Dedifferentiated amniotic fluid mesenchymal stem cell (primary cell): ENCODE results near the gene SUPT7L.

Source experiments
- DNase-seq: peaks from one replicate; pipeline ENCODE4 v3.0.0-alpha.2; 2016; ENCODE audit errors: extremely low spot score

Gene SUPT7L, protein sequence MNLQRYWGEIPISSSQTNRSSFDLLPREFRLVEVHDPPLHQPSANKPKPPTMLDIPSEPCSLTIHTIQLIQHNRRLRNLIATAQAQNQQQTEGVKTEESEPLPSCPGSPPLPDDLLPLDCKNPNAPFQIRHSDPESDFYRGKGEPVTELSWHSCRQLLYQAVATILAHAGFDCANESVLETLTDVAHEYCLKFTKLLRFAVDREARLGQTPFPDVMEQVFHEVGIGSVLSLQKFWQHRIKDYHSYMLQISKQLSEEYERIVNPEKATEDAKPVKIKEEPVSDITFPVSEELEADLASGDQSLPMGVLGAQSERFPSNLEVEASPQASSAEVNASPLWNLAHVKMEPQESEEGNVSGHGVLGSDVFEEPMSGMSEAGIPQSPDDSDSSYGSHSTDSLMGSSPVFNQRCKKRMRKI

DNA sequence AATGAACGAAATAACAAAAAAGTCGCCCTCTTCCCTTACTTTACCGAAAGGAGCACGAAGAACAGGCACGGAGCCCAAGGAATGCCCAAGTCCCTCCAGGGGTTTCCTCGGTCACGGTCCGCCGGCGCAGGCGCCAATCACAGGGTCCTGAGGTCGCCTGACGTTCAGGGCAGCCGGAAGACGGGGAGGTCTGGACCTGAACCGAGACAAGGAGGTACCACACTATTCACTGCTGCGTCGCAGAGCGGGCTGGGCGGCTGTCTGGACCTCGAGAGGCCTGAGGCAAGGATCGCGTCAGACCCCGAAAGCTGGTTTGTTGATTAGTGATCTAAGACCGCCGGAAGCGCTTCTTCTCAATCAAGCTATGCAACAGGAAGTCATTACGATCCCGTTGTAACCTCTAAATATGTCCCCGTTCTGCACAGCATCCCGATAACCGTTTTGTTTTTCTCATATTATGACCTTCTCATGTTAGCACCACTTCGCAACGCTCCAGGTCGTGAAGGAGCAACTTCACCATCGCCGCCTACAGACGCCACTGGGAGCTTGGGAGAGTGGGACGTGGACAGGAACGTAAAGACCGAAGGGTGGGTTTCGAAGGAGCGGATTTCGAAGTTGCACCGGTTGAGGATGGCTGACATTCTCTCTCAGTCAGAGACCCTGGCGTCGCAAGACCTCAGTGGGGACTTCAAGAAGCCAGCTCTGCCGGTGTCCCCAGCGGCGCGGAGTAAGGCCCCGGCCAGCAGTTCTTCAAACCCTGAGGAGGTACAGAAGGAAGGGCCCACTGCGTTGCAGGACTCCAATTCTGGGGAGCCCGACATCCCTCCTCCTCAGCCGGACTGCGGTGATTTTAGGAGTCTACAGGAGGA lies at the start of gene SUPT7L, which contains the start of gene SLC4A1AP:
TSS of gene SUPT7L (minus strand) at position 330 of the 869 bp plus-strand sequence. CDS start 1,422 bp downstream, outside the sequence.
TSS of gene SLC4A1AP (plus strand) at position 605 of the 869 bp plus-strand sequence. CDS start at position 631, 26 bp downstream.
- DNase-seq: peak; percentile 86

DNA sequence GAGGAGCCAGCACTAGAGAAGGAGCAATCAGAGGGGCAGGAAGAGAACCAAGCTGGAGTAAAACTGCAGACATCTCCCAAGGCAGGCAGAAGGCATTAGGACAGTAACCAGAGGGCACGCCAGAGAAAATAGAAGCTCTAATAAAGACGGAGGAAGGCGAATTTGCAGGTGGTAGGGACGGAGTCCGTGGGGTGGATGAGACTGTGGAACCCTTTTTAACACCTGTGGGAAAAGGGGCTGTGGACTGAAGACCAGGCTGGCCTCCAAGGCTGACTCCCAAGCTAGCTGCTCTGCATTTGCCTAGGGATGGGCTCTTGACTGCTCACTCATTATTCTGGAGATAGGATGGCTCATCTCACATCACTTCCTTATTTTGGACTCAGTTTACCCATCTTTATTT lies 49.8 kb upstream of the SUPT7L start:
- DNase-seq: no peak

DNA sequence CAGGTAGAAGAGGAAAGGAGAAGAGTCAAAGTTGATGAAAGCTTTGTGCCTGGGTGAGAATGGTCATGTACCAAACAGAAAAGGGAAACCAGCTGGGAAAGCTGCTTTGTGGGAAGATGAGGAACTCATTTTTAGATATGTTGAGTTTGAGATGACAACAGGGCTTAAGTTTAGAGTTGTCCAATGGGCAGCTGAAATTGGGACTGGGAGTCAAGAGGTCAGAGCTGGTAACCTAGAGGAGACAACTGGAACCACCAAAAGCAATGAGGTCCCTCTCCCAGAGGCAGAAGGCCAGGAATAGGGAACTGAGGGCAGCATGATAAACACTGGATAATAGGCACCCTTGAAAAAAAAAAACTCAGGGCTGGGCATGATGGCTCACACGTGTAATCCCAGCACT lies 49.1 kb upstream of the SUPT7L start:
- no peak for DNase-seq

DNA sequence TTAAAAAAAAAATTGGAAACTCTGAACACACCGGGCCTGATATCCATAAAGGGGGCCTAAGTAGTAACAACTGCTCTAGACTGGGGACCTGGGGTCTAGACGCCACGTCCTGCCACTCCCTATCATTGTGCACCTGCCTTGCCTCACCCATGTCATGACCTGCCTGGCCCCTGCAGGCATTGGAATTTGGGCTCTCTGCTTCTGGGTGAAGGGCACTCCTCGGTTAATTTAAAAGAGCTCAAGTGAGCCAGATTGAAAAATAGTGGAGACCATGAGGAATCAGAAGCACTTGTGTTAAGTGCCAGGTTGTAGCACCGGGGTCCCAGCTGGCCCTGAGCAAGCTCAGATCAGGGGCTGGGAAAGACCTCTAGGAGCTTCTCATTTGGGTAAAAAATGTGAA lies 48.4 kb upstream of the SUPT7L start:
- DNase-seq: no peak

DNA sequence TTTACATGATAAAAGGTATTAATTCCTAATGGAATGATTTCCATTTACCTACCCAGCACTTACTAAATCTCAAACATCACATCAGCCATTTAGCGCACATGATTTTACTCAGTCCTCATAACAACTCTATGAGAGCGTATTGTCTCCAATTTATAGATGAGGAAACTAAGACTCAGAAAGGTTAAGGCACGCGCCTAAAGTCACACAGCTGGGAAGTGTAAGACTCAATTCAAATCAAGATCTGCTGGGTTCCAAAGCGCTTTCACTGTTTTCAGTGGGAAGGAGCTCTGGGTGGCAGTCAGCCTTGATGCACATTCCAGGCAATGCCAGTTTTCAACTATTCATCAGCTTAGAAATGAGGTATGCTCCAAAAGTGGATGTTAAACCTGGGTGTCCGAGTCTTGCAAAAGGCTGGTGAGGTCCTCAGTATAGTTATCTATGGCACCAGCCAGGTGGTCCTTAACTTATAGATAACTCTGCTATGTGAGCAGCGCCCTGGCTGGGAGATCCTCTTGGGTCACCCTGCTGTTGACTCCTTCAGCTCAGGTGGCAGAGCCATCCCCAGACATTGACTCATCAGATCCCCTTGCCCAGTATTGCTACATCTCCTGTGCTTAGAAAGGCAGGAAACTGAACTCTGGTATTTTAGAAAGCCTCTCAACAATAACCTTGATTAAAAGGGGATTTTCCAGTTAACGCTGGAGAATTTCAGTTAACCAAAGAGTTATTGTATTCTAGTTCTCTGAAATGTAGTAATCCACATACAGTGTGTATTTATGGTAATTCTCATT lies 47.4 kb upstream of the SUPT7L start:
- no peak for DNase-seq

DNA sequence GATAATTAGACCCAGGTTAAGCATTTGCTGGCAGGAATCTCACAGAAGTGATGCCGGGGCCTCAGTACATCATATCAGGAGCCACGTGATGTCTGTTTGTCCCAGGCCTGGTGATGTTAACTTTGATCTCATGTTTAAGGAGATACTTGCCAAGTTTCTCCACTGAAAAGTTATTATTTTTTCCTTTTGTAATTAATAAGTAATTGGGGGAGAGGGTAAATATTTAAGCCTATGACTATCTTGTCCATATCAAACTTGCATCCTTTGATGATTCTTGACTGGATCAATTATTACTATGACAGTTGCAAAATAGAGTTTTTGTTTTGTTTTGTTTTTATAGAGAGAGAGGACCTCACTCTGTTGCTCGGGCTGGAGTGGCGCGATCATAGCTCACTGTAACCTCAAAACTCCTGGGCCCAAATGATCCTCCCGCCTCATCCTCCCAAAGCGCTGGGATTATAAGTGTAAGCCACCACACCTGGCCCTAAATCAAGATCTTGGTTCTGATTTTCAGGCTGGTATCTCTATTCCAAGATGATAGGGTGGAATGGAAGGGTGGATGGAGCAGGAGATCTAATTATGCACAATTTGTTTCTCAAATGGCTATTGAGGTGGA lies 46.7 kb upstream of the SUPT7L start:
- DNase-seq: no peak

DNA sequence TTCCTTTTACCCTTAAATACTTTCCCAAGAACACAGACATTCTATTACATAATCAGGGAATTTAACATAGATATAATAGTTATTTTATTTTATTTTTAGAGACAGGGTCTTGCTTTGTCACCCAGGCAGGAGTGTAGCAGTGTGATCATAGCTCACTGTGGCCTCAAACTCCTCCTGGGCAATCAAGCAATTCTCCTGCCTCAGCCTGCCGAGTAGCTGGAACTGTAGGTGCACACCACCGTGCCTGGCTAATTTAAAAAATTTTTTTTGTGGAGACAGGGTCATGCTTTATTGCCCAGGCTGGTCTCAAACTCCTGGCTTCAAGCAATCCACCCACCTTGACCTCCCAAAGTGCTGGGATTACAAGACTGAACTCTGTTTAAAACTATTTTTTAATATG lies 45.9 kb upstream of the SUPT7L start:
- no peak for DNase-seq

DNA sequence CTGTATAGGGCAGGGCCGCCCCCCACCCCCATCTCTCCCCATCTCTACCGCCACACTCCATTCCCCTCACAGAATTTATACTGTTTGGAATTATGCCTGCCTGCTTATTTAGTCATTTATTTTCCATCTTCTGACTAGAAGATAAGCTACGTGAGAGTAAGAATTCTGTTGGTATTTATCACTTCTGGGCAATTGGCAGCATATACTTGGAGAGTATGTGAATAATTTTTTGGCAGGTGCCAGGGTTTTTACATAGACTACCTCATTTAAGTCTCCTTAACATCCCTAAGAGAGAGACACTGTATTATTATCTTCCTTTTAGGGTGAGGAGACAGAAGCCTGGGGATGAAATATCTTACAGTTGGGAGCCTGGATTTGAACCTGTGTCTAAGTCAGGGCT lies 45.3 kb upstream of the SUPT7L start:
- no peak for DNase-seq

DNA sequence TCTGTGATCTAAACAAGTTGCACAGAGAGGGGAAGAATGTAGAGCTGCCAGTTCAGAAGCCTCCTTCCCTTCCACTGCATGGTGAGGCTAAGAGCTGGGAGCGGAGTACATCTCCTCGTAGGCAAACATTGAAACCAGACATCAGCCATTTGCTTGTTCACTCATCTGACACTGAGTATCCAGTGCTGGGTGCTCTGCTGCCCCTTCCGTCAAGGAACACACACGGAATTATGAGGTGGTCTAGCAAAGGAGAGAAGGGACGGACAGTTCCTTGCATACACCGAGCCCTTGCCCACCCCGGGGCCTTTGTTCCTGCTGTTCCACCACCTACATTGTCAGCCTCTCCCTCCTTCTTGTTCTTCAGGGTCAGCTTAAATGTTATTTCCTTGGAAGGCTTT lies 44.8 kb upstream of the SUPT7L start:
- DNase-seq: no peak

DNA sequence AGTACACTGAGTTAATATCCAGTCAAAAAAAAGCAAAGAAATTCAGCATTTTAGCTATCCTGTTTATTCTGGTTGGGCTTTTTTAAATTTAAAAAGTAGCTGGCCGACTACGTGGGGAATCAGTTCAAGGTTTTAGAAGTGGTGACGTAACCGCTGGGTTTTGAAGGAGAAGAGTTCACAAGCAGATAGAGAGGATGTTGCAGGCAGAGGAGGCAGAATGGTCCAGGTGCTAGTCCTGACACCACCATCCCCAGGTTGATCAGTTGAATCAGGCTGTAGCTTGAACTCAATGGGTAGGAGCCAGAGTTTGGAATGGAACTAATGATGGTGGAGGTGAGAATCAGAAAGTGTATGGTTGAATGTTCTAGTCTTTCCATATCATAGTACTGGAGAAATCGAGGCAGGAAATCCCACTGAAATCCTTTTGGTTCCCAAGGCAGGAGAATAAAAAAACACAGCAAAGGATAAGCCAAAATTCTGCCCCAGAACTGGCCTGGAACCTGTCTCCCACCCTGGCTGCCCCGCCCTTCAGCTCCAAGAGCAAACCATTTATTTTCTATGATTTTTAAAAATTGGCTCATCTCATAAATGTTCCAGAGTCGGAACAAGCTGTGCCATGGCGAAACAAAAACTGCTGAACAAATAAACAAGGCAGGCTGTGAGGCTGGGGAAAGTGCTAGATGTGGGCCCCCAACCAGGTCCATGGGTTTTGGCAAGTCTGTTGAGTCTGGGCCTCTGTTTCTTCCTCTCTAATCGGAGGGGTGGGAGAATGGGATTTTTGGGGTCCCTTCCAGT lies 44.2 kb upstream of the SUPT7L start:
- DNase-seq: no peak

DNA sequence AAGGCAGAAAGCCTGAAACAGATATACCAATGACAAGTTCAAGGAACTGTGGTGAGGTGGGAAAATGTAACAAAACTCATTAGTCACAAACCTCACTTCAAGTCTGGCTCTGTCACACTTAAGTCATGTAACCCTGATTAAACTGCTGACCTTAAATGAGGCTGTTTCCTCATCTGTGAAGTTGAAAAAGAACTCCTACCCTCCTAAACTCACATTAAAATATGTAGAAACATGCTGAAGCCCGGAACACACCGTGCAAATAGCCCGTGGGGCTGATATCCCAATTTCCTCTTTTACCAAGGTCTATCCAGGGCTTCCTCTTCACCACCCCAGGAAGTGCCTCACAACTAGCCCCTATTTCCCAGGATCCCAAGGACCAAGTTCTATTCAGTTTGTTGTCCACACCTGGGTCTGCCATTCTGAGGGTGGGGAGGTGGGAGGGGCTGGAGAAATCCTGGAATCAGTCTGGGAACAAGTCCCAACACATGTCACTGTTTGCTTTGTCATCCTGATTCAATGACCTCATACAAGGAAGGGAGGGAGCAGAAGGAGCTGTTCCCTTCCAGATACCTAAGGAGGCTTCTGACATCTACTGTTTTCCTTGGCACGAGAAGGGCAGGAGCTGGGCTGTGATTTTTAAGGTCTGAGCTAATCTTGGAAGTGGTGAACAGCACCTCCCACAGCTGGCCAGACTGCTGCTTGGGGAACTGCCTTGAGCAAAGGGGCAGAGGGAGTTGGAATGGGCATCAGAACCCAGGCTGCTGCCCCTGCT lies 42.6 kb upstream of the SUPT7L start:
- peak; percentile 94 for DNase-seq

DNA sequence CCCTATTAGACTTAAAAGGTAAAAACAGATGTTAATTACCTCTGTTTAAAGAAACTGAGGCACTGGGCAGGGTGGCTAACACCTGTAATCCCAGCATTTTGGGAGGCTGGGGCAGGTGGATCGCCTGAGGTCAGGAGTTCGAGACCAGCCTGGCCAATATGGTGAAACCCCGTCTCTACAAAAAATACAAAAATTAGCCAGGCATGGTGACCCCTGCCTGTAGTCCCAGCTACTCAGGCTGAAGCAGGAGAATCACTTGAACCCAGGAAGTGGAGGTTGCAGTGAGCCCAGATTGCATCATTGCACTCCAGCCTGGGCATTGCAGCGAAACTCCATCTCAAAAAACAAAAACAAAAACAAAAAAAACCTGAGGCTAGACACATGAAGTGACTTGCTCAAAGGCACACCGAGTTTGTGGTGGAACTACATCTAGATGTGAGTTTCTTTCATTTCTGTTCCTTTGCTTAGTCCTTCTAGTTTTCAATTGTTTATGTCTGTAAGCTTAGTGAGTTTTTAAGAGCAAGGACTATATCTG lies 41.0 kb upstream of the SUPT7L start:
- DNase-seq: no peak

DNA sequence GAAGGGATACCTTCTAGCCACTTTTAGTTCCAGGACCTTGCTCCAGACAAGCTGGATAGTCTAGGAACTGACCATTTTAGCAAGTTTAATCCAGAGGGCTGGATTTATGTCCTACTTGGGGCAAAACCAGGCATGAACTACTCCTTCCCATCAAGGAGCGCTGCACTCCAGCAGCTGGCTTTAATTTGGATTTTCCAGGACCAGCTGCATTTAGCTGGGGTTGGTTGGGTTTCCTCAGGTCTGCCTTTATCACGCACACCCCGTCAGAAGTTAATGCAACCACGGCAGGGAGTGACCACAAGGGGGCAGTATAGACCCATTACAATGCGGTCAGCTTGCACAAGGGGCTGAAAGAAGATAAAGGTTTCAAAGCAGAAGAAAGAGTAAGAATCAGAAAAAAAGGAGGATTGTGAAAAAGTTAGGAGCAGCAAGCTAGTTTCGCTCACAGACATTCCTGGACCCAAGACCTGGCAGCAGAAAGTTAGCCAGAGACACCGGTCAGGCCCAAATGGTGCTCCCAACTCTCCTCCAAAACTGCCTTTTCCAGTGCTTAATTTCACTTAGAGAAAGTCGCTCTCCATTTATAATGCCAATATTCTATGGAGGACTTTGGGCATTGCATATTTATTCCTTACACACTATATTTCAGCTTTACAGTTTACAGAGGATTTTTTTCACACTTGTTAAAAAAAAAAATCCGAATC lies 40.4 kb upstream of the SUPT7L start:
- peak; percentile 97 for DNase-seq

DNA sequence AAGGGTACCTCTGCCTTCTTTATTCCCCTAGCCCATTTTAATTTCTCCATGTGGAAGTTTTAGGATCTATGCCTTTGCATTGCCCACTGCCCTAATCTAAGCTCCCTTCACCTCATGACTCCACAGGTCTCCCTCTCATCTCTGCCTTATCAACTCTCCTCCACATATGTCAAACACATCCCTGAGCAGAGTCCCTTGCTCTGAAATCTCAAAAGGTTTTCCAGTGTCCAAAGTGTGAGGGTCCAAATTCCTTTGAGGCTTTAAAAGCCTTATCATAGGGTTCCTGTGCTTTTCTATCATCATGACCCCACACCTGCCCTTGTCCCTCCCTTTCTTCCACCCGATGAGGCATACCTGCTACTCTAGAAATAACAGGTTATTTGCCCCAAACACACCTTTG lies 38.9 kb upstream of the SUPT7L start:
- DNase-seq: no peak

DNA sequence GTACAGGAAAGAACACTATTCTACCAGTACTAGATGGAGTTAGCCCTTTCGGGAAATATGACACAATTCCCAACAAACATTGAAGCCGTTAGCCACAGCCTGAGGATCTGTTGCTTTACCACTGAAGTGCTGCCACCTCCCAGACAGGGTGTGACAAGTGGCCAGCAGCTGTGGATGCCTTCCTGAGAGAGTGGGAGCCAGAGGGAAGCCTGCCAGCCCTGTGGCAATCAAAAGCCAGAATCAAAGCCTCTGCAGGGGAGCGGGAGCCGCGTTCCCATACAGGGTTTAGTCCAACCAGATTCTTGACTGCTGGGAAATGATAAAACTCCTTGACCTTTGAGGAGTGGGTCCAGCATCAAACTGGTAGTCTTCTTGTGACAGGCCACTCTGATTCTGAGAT lies 38.3 kb upstream of the SUPT7L start:
- no peak for DNase-seq

DNA sequence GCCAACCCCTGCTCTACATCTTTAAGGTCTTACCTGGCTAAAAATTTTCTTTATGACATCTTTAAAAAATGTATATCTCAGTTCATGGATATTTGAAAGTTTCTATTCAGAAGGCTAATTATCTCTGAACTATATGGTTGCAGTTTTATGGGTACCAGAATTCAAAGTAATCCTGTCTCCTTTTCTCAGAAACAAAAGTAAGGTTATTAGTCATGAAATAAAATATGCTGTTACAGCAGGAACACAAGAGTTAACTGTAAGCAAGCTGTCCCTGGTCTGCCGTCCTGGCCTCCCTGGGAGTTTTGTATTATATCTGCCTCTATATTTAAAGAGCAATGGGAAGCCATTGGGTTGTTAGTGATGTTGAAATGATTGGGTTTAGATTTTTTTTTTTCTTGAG lies 34.2 kb upstream of the SUPT7L start:
- DNase-seq: no peak

DNA sequence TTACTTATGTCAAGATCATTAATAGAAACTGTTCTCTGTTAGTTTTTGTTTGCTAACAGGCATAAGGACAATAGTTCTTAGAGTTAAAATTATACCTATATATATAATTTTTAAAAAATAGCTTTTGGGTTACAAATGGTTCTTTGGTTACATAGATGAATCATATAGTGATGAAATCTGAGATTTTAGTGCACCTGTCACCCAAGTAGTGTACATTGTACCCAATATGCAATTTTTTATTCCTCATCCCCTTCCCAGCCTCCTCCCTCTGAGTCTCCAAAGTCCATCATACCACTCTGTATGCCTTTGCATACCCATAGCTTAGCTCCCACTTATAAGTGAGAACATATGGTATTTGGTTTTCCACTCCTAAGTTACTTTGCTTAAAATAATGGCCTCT lies 26.6 kb upstream of the SUPT7L start:
- no peak for DNase-seq

DNA sequence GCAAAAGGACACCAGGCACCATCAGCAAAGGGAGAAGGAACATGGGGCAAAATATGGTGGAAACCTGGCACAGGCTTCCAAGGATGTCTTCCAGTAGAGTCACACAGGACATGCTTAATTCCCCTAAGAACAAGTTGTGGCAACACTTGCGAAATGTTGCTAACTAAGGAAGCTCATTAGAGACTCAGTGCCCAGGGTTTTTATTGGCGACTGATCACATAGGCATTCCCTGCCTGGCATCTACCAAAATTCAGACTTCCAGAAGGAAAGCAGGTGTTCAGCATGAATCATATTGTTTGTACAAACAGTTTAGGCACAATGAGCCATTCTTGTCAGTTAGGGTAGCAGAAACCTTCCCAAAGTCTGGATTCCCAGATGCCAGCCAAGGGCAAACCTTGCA lies 26.0 kb upstream of the SUPT7L start:
- no peak for DNase-seq

DNA sequence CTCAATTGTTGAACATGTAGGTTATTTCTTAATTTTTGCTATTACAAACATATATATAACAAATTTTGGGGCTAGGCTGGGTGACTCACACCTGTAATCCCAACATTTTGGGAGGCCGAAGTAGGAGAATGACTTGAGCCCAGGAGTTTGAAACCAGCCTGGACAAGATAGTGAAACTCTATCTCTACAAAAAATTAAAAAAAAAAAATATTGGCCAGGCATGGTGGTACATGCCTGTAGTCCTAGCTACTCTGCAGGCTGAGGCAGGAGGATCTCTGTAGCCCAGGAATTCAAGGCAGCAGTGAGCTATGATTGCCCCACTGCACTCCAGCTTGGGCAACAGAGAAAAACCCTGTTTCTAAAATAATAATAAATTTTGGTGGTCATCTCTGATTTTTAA lies 23.8 kb upstream of the SUPT7L start:
- DNase-seq: no peak
